AML-193 (cell line): ENCODE measurements around the gene SLC51B.
A peak's percentile ranks its signal among the peaks of the same experiment; 100 is the strongest.
"Not testable (repeated sequence)": the region's sequence is repeated elsewhere in the genome, so short reads cannot be mapped to it uniquely, and the experiment has no call there.

Experiments
- DNase-seq, 2 experiments: peaks; one replicate each; lab custom pipeline; 2025; lab: John Stamatoyannopoulos, UW

Gene SLC51B

GRCh38 chr15:65099801-65100200 lies 54.6 kb downstream of the SLC51B start:
- DNase-seq = not testable (repeated sequence)

GRCh38 chr15:65100442-65100841 lies 55.3 kb downstream of the SLC51B start:
- DNase-seq = no peak

- DNase-seq = peak; percentile 3 to 16
Measured at GRCh38 chr15:65101411-65101890, 56.3 kb downstream of the SLC51B start.

- DNase-seq = no peak
Measured at GRCh38 chr15:65101891-65102708, 56.9 kb downstream of the SLC51B start.

GRCh38 chr15:65102912-65103311 lies 57.7 kb downstream of the SLC51B start:
- DNase-seq = no peak
